Jurkat, Clone E6-1 (cell line): ENCODE measurements around the gene SNUPN. TPM values are rescaled to one million over a fixed set of nuclear protein-coding genes. Genes with fewer than 3 reads are reported as not detected.

Experiments
- DNase-seq: peaks from one replicate; pipeline ENCODE4 v3.0.0-alpha.2; 2011; ENCODE audit warnings: low read depth, low spot score
- H3K4me3 ChIP-seq: 2 replicates; pipeline ENCODE4 v1.5.1; 2011; ENCODE audit warnings: mild to moderate bottlenecking, low read length, control low read depth, moderate library complexity
- polyA plus RNA-seq: library from polyadenylated mRNA; unstranded; fragments of >200 nt; gene quantifications from one replicate; pipeline ENCODE4 v1.2.1, GENCODE V29; 2012; ENCODE audit warnings: missing spikeins; ENCODE audit not compliant: insufficient read length, insufficient read depth

SNUPN gene
- polyA plus RNA-seq, result 56.3 TPM

- H3K4me3 ChIP-seq, result peak within 1 kb of the TSS; percentile 93
- peak; percentile 95 for DNase-seq
Observed at GRCh38 chr15:75625542-75626347, at the start of gene SNUPN. Gene SNUPN, minus strand, starts transcription at chr15:75625725. Its CDS starts 4,674 bp downstream, at chr15:75621051.

- no peak for DNase-seq
- no peak overlapping the region for H3K4me3 ChIP-seq
Observed at GRCh38 chr15:75674366-75674765, 48.8 kb upstream of the SNUPN start.

GRCh38 chr15:75673426-75674235, 48.1 kb upstream of the SNUPN start:
- DNase-seq, result no peak
- H3K4me3 ChIP-seq, result no peak overlapping the region

- no peak overlapping the region for H3K4me3 ChIP-seq
- DNase-seq, result no peak
Observed at GRCh38 chr15:75672646-75673425, 47.3 kb upstream of the SNUPN start.

- H3K4me3 ChIP-seq, result no peak overlapping the region
- no peak for DNase-seq
Observed at GRCh38 chr15:75671730-75672602, 46.4 kb upstream of the SNUPN start.

GRCh38 chr15:75669879-75670212, 44.3 kb upstream of the SNUPN start:
- no peak for DNase-seq
- no peak overlapping the region for H3K4me3 ChIP-seq

- H3K4me3 ChIP-seq, result no peak overlapping the region
- no peak for DNase-seq
Observed at GRCh38 chr15:75669191-75669878, 43.8 kb upstream of the SNUPN start.

- DNase-seq, result no peak
- H3K4me3 ChIP-seq, result no peak overlapping the region
Observed at GRCh38 chr15:75666823-75667501, 41.4 kb upstream of the SNUPN start.

- no peak overlapping the region for H3K4me3 ChIP-seq
- DNase-seq, result no peak
Observed at GRCh38 chr15:75663931-75664421, 38.5 kb upstream of the SNUPN start.

GRCh38 chr15:75662823-75663519, 37.4 kb upstream of the SNUPN start:
- no peak for DNase-seq
- H3K4me3 ChIP-seq, result no peak overlapping the region

- DNase-seq, result no peak
- H3K4me3 ChIP-seq, result no peak overlapping the region
Observed at GRCh38 chr15:75661756-75662140, 36.2 kb upstream of the SNUPN start.

- no peak overlapping the region for H3K4me3 ChIP-seq
- DNase-seq, result no peak
Observed at GRCh38 chr15:75661100-75661755, 35.7 kb upstream of the SNUPN start.

GRCh38 chr15:75659928-75660645, 34.6 kb upstream of the SNUPN start:
- no peak for DNase-seq
- H3K4me3 ChIP-seq, result no peak overlapping the region

- DNase-seq, result no peak
Observed at GRCh38 chr15:75659141-75659771, 33.7 kb upstream of the SNUPN start.

GRCh38 chr15:75656813-75657212, 31.3 kb upstream of the SNUPN start:
- H3K4me3 ChIP-seq, result no peak overlapping the region
- no peak for DNase-seq

More at GRCh38 chr15:75659141-75659771, 33.7 kb upstream of the SNUPN start:
- no peak overlapping the region for H3K4me3 ChIP-seq
